Ascending aorta (tissue), 2 donors: ENCODE measurements around the gene CCDC9. TPM values are rescaled to one million over a fixed set of nuclear protein-coding genes. Genes with fewer than 3 reads are reported as not detected.
A peak's percentile ranks its signal among the peaks of the same experiment; 100 is the strongest.

Experiments used
- DNase-seq, 2 donors: peaks; one replicate each; pipeline ENCODE4 v3.0.0-alpha.2; 2019; ENCODE audit warnings: low spot score in 2 of 2
- H3K27ac ChIP-seq, 2 donors: fragments of 200-600 bp; sonication (generic); one replicate each; pipeline ENCODE4 v1.5.1; 2016 to 2017; ENCODE audit warnings: mild to moderate bottlenecking in 1 of 2
- H3K27me3 ChIP-seq: fragments of 200-600 bp; sonication (generic); one replicate; pipeline ENCODE4 v1.5.1; 2017
- H3K36me3 ChIP-seq, 2 donors: fragments of 200-600 bp; sonication (generic); one replicate each; pipeline ENCODE4 v1.5.1; 2016
- H3K4me1 ChIP-seq, 2 donors: fragments of 200-600 bp; sonication (generic); one replicate each; pipeline ENCODE4 v1.5.1; 2016 to 2017; ENCODE audit warnings: mild to moderate bottlenecking in 1 of 2
- H3K4me3 ChIP-seq, 2 donors: fragments of 200-600 bp; sonication (generic); one replicate each; pipeline ENCODE4 v1.5.1; 2016 to 2017; ENCODE audit warnings: mild to moderate bottlenecking in 1 of 2
- H3K9me3 ChIP-seq, 2 donors: fragments of 200-600 bp; sonication (generic); one replicate each; pipeline ENCODE4 v1.5.1; 2016
- intact Hi-C: fragments of 100-400 bp; cut with DNase I; formaldehyde crosslinking; loops from one replicate; pipeline ENCODE4 v1.15.1; 2023
- total RNA-seq: library from RNA; depleted of rRNA; stranded (reverse); fragments of >200 nt; gene quantifications from one replicate; pipeline ENCODE4 v1.1.0, GENCODE V29; 2016
- TF ChIP-seq, protein P1 (sequence below), 3 experiments: fragments of 200-600 bp in 2 of 3; fragments of 450-650 bp in 1 of 3; sonication (generic) in 2 of 3; IDR thresholded peaks; one replicate each; pipeline ENCODE4 v1.5.1; 2016 to 2019; ENCODE audit warnings: antibody characterized with exemption in 3 of 3, mild to moderate bottlenecking in 1 of 3, moderate library complexity in 1 of 3

Gene CCDC9
- total RNA-seq, 1 donor from 2014 or later, result 45.3 TPM

DNA sequence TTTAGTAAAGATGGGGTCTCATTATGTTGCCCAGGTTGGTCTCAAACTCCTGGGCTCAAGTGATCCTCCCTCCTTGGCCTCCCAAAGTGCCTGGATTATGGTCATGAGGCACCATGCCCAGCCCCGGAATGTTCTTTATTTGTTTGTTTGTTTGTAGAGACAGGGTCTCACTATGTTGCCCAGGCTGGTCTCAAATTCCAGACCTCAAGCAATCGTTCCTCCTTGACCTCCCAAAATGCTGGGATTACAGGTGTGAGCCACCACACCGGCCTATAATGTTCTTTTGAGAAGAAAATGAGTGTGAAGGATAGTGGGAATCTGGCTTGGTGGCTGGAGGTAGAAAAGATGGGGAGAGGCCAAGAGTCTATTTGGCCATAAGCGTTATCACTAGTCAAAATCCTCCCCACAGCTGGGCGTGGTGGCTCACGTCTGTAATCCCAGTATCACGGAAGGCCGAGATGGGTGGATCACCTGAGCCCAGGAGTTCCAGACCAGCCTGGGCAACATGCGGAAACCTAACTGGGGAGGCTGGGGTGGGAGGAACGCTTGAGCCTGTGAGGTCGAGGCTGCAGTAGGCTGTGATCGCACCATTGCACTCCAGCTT, 20.2 kb upstream of the CCDC9 start:
- H3K27ac ChIP-seq, result no peak overlapping the region
- DNase-seq, result no peak
- no peaks in the 10 kb centered on the region for H3K36me3 ChIP-seq
- H3K4me1 ChIP-seq, result peaks cover 18 to 22% of the 10 kb centered on the region in 2 donors
- no peak overlapping the region for H3K4me3 ChIP-seq
- H3K27me3 ChIP-seq, result no peaks in the 10 kb centered on the region
- intact Hi-C loops, result no loop called here
- H3K9me3 ChIP-seq, result no peaks in the 10 kb centered on the region
- TF ChIP-seq, protein P1, sequence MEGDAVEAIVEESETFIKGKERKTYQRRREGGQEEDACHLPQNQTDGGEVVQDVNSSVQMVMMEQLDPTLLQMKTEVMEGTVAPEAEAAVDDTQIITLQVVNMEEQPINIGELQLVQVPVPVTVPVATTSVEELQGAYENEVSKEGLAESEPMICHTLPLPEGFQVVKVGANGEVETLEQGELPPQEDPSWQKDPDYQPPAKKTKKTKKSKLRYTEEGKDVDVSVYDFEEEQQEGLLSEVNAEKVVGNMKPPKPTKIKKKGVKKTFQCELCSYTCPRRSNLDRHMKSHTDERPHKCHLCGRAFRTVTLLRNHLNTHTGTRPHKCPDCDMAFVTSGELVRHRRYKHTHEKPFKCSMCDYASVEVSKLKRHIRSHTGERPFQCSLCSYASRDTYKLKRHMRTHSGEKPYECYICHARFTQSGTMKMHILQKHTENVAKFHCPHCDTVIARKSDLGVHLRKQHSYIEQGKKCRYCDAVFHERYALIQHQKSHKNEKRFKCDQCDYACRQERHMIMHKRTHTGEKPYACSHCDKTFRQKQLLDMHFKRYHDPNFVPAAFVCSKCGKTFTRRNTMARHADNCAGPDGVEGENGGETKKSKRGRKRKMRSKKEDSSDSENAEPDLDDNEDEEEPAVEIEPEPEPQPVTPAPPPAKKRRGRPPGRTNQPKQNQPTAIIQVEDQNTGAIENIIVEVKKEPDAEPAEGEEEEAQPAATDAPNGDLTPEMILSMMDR (IDR thresholded peaks at IDR 0.05), result no peak

DNA sequence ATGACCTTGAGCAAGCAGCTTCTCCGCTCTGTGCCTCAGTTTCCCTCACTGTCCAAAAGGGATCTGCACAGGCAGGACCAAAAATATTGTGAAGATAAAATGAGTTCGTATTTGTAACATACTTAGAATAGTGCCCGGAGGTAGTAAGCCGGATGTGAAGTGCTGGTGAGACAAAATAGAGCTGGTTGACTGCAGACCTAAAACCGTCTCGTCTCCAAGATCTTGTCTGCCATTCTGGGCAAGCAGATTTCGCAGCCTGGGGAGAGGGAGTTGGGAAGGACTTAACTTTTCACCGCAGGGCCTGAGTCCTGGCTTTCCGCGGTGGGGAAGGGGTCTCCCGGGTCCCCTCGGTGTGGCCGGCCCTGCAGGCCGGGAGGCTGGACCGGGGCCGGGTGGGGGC, 17.2 kb upstream of the CCDC9 start:
- Histone ChIP-seq H3K4me1 (peaks cover 23 to 29% of the 10 kb centered on the region in 2 donors), H3K4me3 (peak overlapping the region; percentile 49 to 64), H3K9me3 (no peaks in the 10 kb centered on the region), H3K27me3 (no peaks in the 10 kb centered on the region), H3K36me3 (no peaks in the 10 kb centered on the region), H3K27ac (peak overlapping the region; percentile 59 to 85)
- no peak for DNase-seq
- intact Hi-C loops, result loop anchor here (1.0 to 2.0 kb wide), 2 partner anchors 8 to 308 kb away; partner anchors contain the start of gene BBC3
- TF ChIP-seq, protein P1 (IDR thresholded peaks at IDR 0.05), result no peak

DNA sequence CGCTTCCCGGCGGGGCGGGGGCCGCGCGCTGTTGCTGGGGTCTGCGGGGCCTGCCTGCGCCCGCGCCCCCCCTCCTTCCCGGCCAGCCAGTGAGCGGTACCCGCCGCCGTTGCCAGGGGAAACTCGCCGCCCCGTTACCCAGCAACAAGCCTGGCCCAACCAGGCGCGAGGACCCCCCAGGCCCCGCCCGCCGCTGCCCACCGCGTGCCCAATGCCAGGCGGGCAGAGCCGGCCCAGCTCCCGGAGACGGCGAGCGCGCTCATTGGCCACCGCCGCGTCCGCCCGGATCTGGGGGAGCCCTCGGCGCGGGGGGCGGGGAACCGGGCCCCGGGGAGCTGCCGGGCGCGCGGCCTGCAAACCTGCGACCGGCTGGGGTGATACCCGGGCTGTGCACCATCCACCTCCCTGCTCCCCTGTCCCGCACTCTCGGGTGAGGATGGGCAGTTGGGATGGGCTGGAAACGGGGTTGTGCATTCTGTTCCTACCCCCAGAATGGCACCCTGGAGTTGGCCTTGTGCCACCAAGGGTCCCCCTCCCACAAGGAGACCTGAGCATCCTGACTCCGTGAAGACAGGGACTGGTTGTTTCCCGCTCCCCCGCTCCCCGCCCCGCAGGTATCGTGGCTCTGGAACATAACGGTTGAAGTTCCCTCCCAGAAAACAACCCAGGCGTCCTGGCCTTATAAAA, 16.6 kb upstream of the CCDC9 start:
- peaks cover 27 to 34% of the 10 kb centered on the region in 2 donors for H3K4me1 ChIP-seq
- H3K36me3 ChIP-seq, result no peaks in the 10 kb centered on the region
- H3K27me3 ChIP-seq, result no peaks in the 10 kb centered on the region
- peak overlapping the region; percentile 49 to 64 for H3K4me3 ChIP-seq
- H3K27ac ChIP-seq, result peak overlapping the region; percentile 59 to 85
- DNase-seq, result peak in 1 of 2 donors; percentile 92
- H3K9me3 ChIP-seq, result no peaks in the 10 kb centered on the region
- TF ChIP-seq, protein P1 (IDR thresholded peaks at IDR 0.05), result no peak
- intact Hi-C loops, result loop anchor here (1.0 to 10.0 kb wide), 4 partner anchors 8 to 615 kb away; partner anchors contain the start of genes AP2S1, BBC3 and PTGIR

DNA sequence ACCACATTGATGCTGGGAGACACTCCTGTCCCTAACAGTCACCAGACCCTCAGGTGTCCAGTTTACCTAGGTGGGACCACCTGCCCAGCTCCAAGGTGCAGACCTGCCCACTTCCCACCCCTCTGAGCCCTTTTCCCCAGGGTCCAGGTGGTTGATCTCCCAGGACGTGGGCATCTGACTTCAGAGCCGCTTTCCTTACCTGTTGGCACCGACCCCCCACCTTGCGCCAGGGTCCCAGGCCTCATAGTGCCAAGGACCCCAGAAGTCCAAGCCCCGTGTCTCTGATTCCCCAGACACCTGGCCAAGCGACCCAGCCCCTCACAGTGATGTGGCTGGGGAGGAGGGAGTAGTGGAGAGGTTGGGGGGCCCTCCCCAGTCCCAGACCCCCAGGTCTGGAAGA, 15.8 kb upstream of the CCDC9 start:
- no peaks in the 10 kb centered on the region for H3K9me3 ChIP-seq
- intact Hi-C loops, result loop anchor here (5.0 to 10.0 kb wide), 2 partner anchors 388 to 616 kb away; partner anchors contain the start of genes AP2S1 and PTGIR
- DNase-seq, result no peak
- peaks cover 27 to 35% of the 10 kb centered on the region in 2 donors for H3K4me1 ChIP-seq
- peak overlapping the region; percentile 10 to 85 for H3K27ac ChIP-seq
- H3K27me3 ChIP-seq, result no peaks in the 10 kb centered on the region
- no peaks in the 10 kb centered on the region for H3K36me3 ChIP-seq
- TF ChIP-seq, protein P1 (IDR thresholded peaks at IDR 0.05), result no peak
- peak overlapping the region in 1 of 2 donors; percentile 45 for H3K4me3 ChIP-seq

DNA sequence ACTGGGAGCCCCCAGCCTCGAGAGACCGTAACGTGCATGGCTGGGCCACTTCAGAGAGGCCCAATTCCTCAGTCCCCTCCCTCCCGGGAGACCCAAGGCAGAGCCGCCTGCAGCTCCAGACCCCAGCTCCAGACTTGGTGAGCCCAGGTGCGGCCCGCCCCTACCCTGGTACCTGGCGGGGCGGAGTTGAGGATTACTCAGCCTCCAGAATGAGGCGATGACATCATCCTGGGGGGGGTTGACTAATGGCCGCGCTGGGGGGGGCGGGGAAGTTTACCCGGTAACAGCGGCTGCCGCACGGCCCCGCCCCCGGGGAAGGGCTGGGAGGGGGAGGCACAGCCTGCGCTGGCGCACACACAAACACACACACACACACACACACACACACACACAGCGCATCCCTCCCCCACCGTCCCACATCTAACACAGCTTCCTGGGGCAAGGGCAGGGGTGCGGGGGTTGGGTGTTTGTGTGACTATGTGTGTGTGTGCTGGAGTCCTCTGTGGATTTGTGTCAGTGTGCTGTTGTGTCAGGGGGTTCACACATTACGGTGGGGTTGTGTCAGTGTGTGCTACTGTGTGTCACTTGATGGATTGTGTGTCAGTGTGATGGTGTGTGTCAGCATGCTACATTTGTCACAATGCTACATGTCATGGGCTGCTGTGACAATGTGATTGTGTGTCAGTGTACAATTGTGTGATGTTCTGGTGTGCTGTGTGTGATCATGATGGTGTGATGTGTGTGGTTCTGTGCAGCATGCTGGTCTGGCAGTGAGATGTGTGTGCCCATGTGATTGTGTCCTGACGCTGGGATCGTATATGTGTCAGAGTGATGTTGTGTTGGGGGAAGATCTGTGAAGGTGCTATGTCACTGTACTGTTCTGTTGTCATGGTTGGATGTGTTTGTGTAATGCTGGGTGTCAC, 15.1 kb upstream of the CCDC9 start:
- Histone ChIP-seq H3K4me3 (peak overlapping the region in 1 of 2 donors; percentile 45), H3K27me3 (no peaks in the 10 kb centered on the region), H3K9me3 (no peaks in the 10 kb centered on the region), H3K27ac (peak overlapping the region; percentile 10 to 85), H3K36me3 (no peaks in the 10 kb centered on the region), H3K4me1 (peaks cover 27 to 35% of the 10 kb centered on the region in 2 donors)
- intact Hi-C loops, result loop anchor here (5.0 to 10.0 kb wide), 2 partner anchors 389 to 616 kb away; partner anchors contain the start of genes AP2S1 and PTGIR
- DNase-seq, result peak in 1 of 2 donors; percentile 92
- TF ChIP-seq, protein P1 (IDR thresholded peaks at IDR 0.05), result no peak
